Measurements from ENCODE around the gene GNG7.
"Not testable (repeated sequence)": the region's sequence is repeated elsewhere in the genome, so short reads cannot be mapped to it uniquely, and the experiment has no call there.

The GNG7 gene

DNA sequence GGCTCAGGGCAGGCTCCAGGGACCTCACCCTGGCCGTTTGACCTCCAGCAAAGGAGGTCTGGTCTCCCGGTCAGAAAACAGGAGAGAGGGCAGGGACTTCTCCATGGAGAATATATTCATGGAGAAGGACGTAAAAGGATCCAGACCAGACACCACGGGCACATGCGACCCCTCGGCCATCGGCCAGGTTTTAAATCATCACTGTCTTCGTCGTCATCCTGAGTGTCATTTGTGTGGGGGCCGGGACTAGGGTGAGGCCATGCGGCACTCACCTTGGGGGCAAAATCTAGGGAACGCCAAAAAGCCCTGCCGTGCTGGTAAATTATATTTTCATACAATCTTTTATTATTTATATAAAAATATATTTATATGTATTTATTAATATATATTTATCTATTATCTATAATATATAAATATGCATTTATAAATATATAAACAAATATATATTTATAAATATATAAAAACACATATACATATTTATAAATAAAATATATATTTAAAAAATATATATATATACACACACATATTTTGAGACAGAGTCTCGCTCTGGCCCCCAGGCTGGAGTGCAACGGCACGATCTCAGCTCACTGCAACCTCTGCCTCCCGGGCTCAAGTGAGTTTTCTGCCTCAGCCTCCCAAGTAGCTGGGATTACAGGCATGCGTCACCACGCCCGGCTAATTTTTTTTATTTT lies 151.2 kb downstream of the GNG7 start:
- no peak for DNase-seq (ENCODE audit: low read depth in 2 of 2)

DNA sequence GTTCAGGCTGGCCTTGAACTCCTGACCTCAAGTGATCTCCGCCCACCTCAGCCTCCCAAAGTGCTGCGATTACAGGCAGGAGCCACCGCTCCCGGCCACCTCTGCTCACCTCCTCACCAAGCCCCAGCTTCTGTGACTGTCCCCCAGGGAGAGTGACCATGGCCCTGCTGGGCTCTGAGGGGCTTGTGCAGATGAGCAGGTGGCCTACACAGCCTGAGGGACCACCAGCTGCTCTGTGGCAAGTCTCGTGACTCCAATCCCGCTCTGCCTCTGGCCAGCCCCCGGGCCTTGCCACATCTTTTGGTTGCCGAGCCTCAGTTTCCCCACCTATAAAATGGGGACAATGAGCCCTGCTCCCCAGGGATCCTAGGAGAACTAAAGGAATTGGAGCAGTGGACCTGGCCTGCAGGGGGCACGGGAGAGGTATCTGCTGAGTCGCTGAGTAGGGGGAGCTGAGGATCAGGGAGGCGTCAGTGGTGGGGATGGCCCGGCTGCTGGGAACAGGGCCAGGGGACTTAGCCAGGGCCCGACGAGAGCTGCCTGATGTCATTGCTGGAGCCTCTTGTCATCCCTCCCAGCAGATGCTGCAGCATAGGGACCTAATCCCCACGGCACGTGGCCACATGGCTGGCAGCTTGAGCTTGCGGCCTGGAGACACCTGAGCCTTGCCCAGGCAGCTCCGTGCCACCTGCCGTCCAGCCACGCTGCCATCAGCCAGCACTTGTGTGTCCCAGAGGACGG lies 151.9 kb downstream of the GNG7 start:
- no peak for DNase-seq (ENCODE audit: low read depth in 2 of 2)

DNA sequence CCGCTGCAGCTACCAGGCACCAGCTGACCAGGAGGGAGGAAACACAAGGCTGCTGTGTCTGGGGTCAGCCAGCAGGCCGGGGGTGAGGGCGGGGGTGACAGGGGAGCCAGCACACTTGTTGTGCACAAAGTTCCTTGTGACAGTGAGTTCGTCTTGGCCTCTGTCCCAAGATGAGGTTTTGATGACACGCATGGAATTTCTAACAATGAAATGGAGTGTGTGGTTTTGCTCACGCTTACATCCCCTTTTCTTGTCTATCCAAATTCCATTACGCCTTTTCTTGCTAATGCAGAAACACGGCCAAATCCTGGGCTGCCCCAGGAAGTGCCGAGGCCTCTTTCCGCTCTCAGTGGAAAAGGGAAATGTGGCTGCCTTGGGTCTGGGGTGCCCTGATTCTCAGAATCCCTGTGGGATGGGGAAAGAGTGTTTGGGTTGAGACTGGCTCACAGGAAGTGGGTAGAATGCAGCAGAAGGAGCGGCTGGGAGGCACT lies 152.7 kb downstream of the GNG7 start:
- DNase-seq (ENCODE audit: low read depth in 2 of 2): no peak

DNA sequence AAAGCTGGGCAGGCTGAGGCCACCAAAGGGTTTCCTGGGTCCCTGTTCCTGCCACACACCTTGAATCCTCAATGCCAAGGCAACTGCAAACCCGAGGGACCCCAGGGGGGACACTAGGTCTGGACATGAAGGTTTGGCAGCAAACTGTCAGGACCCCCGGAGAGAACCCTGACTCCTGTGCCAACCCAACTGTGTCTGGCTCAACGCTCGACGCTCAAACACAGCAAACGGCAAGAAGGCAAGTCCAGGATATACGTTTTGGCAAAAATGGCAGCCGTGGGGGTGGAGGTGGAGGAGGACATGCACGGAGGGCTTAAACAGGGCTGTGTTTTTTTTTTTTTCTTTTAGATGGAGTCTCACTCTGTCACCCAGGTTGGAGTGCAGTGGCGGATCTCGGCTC lies 153.5 kb downstream of the GNG7 start:
- DNase-seq (ENCODE audit: low read depth in 2 of 2): no peak

DNA sequence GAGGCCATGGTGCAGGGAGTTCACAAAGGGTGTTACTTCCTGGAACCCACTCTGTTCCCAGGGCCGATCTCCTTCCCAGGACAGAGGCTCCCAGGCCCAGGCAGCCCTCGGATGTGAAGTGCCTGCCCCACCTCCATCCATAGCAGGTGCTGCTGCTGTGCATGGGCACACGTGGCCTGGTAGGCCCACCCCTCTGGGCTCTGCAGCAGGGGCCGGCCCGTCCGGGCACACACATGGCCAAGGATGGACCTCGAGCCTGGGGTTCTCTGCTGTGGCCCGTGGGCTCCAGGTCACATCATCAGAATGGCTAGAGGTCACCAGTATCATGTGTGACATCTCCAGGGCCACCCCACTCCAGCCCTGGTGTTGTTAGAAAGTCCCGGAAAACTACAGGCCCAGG lies 154.8 kb downstream of the GNG7 start:
- no peak for DNase-seq (ENCODE audit: low read depth in 2 of 2)

DNA sequence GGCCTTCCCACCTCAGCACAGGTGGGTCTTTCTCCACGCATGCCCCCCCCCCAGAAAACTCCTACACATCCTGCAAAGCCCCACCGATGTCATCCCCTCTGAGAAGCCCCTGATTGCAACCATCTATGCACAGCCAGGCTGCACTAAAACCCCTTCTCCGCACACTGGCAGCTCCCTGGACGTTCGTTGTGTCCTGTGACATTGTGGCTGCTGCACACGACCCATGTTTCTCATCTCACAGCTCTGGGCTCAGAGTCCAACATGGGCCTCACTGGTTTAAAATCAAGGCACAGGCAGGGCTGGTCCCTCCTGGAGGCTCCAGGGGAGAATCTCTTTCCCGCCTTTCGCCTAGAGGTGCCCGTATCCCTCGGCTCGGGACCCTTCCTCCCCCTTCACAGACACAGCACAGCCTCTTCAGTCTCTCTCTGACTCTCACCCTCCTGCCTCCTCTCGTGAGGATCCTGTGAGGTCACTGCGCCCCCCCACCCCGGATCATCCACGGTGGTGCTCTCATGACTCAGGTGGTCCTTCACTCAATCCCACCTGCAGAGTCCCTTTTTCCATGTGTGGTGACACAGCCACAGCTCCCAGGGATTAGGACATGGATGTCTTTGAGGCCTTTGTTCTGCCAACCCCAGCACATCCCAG lies 155.3 kb downstream of the GNG7 start:
- no peak for DNase-seq (ENCODE audit: low read depth in 2 of 2)

DNA sequence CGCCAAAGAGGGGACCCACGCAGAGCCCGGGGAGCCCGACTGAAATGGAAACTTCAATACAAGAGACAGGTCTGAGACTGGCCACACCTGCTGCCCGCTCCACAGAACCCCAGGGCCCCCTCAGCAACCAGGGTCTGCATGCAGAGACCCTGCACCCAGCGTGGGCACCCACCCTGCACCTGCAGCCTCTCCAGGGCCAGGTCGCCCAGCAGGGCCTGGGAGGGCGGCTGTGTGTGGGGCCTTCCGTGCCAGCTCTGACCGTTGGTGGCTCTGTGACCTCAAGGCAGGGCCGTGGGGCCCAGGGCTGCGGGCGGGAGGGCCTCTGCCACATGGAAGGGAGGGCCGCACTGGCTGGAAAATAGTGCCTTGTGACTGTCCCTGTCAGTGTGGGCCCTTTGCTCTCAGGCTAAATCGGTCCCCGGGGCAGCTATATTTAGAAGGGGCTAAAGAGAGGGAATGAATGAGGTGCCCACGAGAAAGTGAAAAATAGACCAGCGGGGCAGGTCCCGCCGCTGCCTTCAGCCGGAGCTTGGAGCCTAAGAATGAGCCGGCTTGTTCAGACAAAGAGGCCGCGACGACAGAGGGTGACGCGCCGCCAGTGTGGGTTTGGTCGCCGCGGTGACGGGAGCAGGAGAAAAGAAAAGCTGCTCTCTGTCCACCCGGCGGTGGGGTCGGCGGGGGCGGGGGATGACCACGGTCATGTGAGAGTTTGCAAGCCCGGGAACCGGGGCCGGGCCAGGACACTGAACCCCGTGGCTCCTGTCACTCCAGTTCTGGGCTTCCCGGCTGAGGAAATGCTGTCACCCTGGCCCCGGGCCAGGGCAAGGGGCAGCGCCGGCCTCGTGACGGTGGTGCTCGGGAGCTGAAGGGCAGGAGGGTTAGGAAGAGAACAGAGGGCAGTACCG lies 156.1 kb downstream of the GNG7 start:
- no peak for DNase-seq (ENCODE audit: low read depth in 2 of 2)

DNA sequence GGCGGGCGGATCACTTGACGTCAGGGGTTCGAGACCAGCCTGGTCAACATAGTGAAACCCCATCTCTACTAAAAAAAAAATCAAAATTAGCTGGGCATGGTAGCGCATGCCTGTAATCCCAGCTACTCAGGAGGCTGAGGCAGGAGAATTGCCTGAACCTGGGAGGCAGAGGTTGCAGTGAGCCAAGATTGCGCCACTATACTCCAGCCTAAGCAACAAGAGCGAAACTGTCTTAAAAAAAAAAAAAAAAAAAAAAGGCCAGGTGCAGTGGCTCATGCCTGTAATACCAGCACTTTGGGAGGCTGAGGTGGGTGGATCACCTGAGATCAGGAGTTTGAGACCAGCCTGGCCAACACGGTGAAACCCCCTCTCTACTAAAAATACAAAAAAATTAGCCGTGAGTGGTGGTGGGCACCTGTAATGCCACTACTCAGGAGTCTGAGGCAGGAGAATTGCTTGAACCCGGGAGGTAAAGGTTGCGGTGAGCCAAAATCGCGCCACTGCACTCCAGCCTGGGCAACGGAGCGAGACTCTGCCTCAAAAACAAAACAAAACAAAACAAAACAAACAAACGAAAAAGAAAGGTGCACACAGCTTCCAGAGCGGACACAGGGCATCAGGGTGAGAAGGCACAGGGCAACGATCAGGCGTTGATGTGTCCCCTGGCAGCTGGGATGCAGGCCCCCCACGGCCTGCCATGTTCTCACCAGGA lies 156.9 kb downstream of the GNG7 start:
- DNase-seq (ENCODE audit: low read depth in 2 of 2): not testable (repeated sequence)

DNA sequence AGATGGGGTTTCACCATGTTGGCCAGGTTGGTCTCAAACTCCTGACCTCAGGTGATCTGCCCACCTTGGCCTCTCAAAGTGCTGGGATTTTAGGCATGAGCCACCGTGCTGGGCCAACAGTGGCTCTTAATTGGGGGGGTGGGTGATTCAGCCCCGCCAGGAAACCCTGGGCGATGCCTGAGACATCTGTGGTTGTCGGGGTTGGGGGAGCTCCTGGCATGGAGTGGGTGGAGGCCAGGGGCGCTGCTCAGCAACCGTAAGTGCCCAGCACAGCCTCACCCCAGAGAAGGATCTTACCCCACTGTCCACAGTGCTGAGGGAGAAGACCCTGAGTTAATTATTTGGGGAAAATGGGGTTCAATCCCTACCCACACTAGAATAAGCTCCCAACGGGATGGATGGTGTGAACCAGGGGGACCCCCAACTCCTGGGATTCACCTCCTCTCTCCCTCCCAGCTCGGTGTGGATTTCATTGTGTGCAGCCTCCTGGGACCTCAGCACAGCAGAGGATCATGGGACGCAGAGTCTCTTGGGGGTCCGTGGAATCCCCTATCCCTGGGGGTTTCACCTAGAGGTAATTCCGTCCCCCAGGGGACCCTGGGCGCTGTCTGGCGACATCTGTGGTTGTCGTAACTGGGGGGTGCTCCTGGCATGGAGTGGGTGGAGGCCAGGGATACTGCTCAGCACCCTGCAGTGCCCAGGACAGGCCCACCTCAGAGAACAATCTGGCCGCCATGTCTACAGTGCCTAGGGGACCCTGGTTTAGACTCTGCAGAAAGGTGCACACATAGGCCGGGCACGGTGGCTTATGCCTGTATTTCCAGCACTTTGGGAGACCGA lies 157.7 kb downstream of the GNG7 start:
- no peak for DNase-seq (ENCODE audit: low read depth in 2 of 2)

DNA sequence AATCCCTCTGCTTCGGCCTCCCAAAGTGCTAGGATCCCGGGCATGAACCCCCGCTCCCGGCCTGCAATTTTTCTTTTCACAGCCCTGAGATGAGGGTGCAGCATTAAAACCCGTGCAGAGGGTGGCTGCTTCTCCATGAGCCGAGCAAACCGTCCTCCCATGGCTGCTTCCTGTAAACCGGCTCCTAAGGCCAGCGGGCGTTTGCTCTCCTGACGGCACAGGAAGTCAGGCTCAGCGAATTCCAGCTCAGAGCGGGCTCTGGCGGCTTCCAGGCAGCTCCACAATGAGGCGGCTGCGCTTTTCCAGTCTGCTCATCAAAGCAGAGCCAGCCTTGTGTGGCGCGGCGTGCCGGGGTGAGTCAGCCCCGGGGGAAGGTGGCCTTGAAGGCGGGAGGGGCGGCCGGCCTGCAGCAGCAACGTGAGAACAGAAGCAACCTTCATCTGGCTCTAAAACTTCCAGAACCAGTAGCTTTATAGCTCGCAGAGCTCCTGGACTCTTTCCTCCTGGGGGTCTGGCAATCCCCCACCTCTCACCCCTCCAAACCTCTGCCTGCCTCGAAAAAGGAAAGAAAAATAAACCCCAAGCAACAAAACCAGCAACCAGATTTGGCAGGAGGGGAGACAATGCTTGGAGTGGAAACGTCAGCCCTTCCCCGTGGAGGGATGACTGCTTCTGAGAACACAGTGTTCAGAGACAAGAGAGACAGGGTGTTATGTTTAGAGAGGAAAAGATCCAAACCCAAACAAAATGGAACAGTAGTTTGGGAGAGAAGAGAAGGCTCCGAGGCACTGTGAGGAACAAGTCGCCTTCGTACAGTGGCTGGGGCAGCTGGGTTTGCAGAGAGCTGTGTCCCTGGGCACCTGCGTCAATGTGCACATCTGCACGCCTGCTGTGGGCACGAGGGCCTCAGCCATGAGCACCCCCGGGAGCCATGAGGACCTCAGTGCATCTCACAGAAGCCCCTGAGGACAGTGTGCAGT lies 158.7 kb downstream of the GNG7 start:
- peak; percentile 33 to 49 for DNase-seq (ENCODE audit: low read depth in 2 of 2)

DNA sequence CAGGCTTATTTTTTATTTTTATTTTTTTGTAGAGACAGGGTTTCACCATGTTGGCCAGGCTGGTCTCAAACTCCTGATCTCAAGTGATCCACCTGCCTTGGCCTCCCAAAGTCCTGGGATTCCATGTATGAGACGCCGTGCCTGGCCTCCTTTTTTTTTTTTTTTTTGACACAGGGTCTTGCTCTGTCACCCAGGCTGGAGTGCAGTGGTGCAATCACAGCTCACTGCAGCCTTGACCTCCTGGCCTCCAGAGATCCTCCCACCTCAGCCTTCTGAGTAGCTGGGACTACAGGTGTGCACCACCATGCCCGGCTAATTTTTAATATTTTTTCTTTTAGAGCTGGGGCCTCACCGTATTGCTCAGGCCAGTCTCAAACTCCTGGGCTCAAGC lies 159.4 kb downstream of the GNG7 start:
- DNase-seq (ENCODE audit: low read depth in 2 of 2): not testable (repeated sequence)

DNA sequence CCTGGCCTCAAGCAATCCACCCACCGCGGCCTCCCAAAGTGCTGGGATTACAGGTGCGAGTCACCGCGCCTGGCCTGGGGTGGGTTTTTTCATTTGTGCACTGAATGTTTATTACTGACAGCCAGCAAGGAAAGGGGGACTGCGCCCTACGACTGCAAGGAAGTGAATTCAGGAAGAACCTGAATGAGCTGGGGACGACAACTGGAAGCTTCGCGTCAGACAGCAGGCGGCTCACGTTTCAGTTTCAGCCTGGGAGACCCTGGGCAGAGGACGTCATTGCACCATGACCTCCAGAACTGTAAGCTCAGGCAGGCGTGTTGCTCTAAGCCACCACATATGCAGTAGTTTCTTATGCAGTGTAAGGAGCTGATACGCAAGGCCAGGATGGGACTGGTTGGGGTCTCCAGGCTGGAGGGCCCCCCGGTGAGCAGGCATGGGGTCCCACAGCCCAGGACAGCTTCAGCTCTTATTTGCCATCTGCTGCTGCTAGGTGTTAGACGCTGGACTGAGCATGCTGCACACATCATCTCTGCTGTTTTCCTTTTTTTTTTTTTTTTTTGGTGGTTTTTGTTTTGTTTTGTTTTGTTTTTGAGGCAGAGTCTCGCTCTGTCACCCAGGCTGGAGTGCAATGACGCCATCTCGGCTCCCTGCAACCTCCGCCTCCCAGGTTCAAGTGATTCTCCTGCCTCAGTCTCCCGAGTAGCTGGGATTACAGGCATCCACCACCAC lies 160.0 kb downstream of the GNG7 start:
- DNase-seq (ENCODE audit: low read depth in 2 of 2): no peak

DNA sequence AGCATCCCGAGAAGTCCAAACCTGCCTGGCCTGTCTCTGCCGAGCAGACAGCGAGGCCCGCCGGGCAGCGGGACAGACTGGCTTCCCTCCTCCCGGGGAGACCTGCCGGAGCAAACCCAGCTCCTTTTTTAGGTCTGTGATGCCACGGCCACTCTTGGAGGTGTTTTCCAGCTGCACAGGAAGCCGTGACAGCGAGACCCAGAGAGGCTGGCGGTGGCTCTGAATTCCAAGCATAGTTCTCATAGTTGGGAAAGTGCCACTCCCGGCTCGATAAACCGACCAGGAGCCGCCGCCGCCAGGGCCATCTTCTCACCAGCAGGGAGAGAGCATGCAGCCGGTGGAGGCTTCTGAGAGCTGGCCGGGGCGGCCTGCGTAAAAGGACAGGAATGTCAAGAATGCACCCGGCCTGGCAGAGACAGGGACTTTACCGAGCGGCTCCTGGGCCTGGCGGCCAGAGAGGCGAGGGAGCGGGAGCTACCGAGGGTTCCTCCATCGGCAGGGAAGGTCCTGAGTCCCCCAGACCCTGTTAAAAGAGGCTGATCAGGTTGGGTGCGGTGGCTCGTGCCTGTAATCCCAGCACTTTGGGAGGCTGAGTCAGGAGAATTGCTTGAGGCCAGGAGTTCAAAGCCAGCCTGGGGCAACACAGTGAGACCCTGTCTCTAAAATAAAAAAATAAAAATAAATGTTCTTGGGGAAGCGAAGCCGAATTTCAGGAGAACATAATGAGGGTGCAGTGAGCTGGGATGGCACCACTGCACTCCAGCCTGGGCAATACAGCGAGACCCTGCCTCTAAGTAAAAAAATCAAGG lies 161.6 kb downstream of the GNG7 start:
- no peak for DNase-seq (ENCODE audit: low read depth in 2 of 2)

DNA sequence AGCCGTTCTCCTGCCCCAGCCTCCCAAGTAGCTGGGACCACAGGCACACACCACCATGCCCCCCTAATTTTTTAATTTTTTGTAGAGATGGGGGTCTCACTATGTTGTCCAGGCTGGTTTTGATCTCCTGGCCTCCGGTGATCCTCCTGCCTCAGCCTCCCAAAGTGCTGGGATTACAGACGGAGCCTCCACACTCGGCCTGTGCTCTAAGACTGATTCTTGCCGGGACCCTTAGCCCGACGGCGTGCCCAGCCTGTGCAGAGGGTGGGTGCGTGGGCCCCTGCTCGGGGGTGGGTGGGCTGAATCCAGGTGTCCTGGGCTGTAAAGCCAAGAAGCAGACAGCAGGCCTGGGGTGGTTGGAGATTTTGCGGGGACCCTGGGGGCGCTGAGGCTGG lies 162.2 kb downstream of the GNG7 start:
- no peak for DNase-seq (ENCODE audit: low read depth in 2 of 2)

DNA sequence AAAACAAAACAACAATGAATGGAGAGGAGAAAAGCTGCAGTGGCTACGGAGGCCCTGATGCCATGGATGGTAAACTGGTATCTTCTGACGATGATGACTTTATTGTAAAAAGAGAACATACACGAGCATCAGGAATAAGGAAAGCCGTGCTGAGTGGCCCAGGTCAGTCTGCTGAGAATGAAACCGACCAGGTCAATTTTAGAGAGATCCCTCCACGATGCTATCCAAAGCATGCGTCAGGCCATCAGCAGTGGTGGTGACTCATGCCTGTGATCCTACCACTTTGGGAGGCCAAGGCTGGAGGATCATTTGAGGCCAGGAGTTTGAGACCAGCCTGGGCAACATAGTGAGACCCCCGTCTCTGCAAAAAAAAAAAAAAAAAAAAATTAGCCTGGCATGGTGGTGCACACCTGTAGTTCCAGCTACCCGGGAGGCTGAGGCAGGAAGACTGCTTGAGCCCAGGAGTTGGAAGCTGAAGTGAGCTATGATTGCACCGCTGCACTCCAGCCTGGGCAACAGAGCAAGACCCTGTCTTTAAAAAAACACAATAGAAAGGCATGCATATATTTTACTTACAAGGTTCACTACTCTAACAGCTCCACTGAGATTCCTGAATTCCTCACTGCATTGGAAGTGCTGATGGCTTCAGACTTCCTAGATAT lies 164.3 kb downstream of the GNG7 start:
- DNase-seq (ENCODE audit: low read depth in 2 of 2): no peak

DNA sequence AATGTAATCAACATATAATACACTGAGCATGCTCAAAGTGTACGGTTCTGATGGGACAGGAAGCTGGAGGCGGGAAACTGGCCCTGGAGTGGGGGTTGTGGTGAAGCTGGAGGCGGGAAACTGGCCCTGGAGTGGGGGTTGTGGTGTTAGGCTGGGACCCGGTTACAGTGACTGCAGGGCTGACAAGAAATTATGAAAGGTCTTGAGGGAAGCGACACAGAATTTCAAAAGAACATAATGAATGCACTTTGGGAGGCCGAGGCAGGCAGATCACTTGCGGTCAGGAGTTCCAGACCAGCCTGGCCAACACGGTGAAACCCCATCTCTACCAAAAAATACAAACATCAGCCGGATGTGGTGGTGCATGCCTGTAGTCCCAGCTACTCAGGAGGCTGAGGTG lies 164.9 kb downstream of the GNG7 start:
- not testable (repeated sequence) for DNase-seq (ENCODE audit: low read depth in 2 of 2)

DNA sequence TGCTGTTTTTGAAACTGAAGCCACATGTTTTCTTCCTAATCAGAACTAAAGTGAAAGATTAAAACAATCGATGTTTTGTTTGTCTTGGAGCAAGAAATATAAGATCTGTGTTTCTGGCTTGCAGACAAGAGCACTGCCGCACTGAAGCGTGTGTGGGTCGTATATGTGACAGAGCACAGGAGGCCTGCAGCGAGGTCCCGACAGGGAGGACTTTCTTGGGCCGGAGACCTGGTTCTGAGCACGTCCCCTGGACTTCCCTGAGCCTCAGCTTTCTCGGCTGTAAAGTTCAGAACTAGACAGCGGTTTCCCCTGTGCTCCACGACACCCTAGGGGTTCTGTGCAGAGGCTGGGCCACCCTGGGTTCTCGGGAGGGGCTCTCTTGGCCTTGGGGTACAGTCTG lies 166.0 kb downstream of the GNG7 start:
- DNase-seq (ENCODE audit: low read depth in 2 of 2): no peak
